ACC112 (cell line): ENCODE data around the gene HMGCS2.

ENCODE experiments used
- H2AFZ ChIP-seq: fragments of 200-600 bp; sonication (generic); one replicate; pipeline ENCODE4 v1.6.0; 2017; ENCODE audit warnings: antibody characterized with exemption, low read length; ENCODE audit not compliant: unreplicated experiment
- H3K27ac ChIP-seq: fragments of 200-600 bp; sonication (generic); 2 replicates; pipeline ENCODE4 v1.5.1; 2014; ENCODE audit warnings: low read depth, mild to moderate bottlenecking, antibody characterized with exemption, low read length, moderate library complexity
- H3K27me3 ChIP-seq: fragments of 200-600 bp; sonication (generic); 2 replicates; pipeline ENCODE4 v1.6.1; 2014; ENCODE audit warnings: mild to moderate bottlenecking, antibody characterized with exemption, low read length, moderate library complexity, mixed read lengths; ENCODE audit not compliant: insufficient read depth
- H3K36me3 ChIP-seq: fragments of 200-600 bp; sonication (generic); 2 replicates; pipeline ENCODE4 v1.6.1; 2016; ENCODE audit warnings: mild to moderate bottlenecking, antibody characterized with exemption, low read length, moderate library complexity, mixed read lengths; ENCODE audit not compliant: insufficient read depth
- H3K4me1 ChIP-seq: fragments of 200-600 bp; sonication (generic); one replicate; pipeline ENCODE4 v1.6.1; 2016; ENCODE audit warnings: low read length, mixed read lengths; ENCODE audit not compliant: insufficient read depth, unreplicated experiment, control insufficient read depth
- H3K4me3 ChIP-seq: fragments of 200-600 bp; sonication (generic); 2 replicates; pipeline ENCODE4 v1.5.1; 2014; ENCODE audit warnings: mild to moderate bottlenecking, low read depth, low read length
- H3K79me2 ChIP-seq: fragments of 200-600 bp; sonication (generic); one replicate; pipeline ENCODE4 v1.6.0; 2016; ENCODE audit warnings: low read length; ENCODE audit not compliant: control insufficient read depth, unreplicated experiment, insufficient read depth

Gene HMGCS2

GRCh38 chr1:119762409-119762808, 6.3 kb downstream of the HMGCS2 start:
- Histone ChIP-seq H3K4me1 (no peaks in the 10 kb centered on the region), H3K79me2 (no peaks in the 10 kb centered on the region), H2AFZ (no peak overlapping the region), H3K36me3 (no peaks in the 10 kb centered on the region), H3K27me3 (peaks cover 46% of the 10 kb centered on the region), H3K27ac (no peak overlapping the region), H3K4me3 (no peak overlapping the region)

DNA sequence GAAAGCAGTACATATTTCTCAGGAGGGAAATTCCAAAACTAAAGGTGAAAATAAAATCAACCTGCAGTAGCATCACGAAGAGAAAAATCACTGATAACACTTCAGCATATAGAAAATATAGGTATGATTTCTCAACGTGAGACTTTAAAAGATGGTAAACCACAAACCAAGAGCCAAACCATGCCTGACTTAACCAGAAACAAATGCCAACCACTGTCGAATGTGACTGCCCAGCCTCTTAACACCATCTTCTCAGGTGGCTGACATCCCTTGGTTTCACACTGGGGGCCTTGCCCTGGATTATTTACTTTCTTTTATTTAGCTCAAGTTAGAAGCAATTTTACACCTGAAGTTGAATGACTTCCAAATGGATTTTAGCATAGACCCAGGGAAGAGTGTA, 10.1 kb downstream of the HMGCS2 start:
- Histone ChIP-seq H3K4me3 (no peak overlapping the region), H3K27ac (no peak overlapping the region), H2AFZ (no peak overlapping the region), H3K36me3 (no peaks in the 10 kb centered on the region), H3K27me3 (peaks cover 21% of the 10 kb centered on the region; the same call in 1 of the 2 replicates), H3K79me2 (no peaks in the 10 kb centered on the region), H3K4me1 (no peaks in the 10 kb centered on the region)

DNA sequence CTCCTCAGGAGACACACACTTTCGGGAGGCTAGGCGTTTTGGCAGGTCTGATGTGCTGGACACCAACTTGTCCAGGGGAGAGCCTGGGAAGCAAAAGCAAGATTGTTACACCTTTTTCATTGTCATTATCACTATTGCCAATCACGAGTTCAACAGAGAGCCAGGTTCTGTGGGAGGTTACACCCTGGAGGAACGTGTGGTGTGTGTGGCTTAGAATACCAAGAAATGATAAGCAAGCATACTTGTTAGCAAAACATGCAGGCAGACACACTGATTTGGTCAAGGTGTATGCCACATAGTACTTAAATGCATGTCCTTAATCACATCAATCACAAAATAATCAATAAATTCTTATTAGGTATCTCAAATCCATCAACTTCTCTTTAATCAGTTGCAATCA, 16.1 kb downstream of the HMGCS2 start:
- H2AFZ ChIP-seq = no peak overlapping the region
- H3K4me3 ChIP-seq = no peak overlapping the region
- H3K79me2 ChIP-seq = no peaks in the 10 kb centered on the region
- no peaks in the 10 kb centered on the region for H3K4me1 ChIP-seq
- H3K27me3 ChIP-seq = peaks cover 38% of the 10 kb centered on the region
- H3K27ac ChIP-seq = no peak overlapping the region
- H3K36me3 ChIP-seq = no peaks in the 10 kb centered on the region

GRCh38 chr1:119748040-119748439, 20.7 kb downstream of the HMGCS2 start:
- H3K36me3 ChIP-seq = no peaks in the 10 kb centered on the region
- H3K79me2 ChIP-seq = no peaks in the 10 kb centered on the region
- no peaks in the 10 kb centered on the region for H3K4me1 ChIP-seq
- H3K27ac ChIP-seq = no peak overlapping the region
- H2AFZ ChIP-seq = no peak overlapping the region
- peaks cover 31% of the 10 kb centered on the region for H3K27me3 ChIP-seq
- no peak overlapping the region for H3K4me3 ChIP-seq

DNA sequence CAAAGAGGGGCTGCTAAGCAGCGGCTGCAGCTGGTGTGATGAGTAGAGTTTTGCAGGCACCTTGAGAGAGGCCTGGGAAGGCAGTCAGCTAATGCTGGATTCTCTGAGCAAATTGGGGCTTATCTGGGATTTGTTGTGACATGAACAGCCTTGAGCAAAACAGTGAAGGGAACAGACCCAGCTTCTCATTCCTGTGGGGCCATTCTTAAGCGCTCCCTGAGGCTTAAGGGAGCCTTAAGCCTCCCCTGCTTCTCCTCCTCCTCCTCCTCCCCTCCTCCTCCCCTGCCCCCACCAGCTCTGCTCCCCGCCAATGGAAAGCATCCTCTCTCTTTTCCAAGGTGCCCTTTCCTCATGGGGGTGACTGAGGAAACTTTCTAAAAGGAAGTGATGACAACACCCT, 21.3 kb downstream of the HMGCS2 start:
- H3K36me3 ChIP-seq = no peaks in the 10 kb centered on the region
- H2AFZ ChIP-seq = no peak overlapping the region
- H3K27me3 ChIP-seq = peaks cover 26% of the 10 kb centered on the region
- no peaks in the 10 kb centered on the region for H3K4me1 ChIP-seq
- H3K79me2 ChIP-seq = no peaks in the 10 kb centered on the region
- H3K27ac ChIP-seq = no peak overlapping the region
- H3K4me3 ChIP-seq = no peak overlapping the region

DNA sequence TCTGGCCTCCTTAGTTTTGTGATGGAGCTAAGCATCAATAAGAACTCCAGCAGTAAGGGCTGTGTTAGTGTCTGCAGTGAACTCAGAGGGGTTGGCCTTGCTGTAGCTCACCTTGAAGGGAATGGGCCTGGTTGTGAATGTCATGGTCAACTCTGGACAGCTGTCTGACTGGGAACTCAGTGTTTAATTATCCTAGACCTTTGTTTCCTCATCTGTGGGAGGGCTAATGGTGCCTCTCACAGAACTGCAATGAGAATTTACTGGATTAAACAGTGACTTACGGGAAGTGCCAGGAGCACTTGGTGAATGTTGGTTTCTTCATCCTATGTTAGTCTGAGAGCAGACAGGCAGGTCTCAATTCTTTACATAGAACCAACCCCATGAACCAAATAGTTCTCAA, 23.7 kb downstream of the HMGCS2 start:
- Histone ChIP-seq H2AFZ (no peak overlapping the region), H3K36me3 (no peaks in the 10 kb centered on the region), H3K27me3 (peaks cover 8% of the 10 kb centered on the region; the same call in 1 of the 2 replicates), H3K4me1 (no peaks in the 10 kb centered on the region), H3K4me3 (no peak overlapping the region), H3K27ac (no peak overlapping the region), H3K79me2 (no peaks in the 10 kb centered on the region)

DNA sequence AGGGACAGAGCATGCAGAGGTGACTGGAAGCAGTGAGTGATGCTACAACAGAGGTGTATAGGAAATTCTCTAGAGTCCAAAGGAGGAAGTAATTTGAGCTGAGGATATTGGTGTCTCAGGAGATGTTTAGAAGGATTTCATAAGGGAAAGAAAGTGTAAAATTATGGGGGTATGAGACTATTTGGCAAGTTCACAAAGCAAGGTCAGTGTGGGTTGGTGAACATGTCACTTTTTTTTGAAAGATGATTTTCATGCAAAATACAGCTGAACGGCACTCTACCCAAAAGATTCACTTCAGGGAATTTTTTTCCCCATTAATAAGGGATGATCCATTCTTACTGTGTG, 24.1 kb downstream of the HMGCS2 start:
- no peak overlapping the region for H3K27ac ChIP-seq
- no peaks in the 10 kb centered on the region for H3K4me1 ChIP-seq
- H3K79me2 ChIP-seq = no peaks in the 10 kb centered on the region
- H3K4me3 ChIP-seq = no peak overlapping the region
- 0 out of 2 replicates have a peak, but pooled peaks cover 3% of the 10 kb centered on the region for H3K27me3 ChIP-seq
- H3K36me3 ChIP-seq = no peaks in the 10 kb centered on the region
- H2AFZ ChIP-seq = no peak overlapping the region

DNA sequence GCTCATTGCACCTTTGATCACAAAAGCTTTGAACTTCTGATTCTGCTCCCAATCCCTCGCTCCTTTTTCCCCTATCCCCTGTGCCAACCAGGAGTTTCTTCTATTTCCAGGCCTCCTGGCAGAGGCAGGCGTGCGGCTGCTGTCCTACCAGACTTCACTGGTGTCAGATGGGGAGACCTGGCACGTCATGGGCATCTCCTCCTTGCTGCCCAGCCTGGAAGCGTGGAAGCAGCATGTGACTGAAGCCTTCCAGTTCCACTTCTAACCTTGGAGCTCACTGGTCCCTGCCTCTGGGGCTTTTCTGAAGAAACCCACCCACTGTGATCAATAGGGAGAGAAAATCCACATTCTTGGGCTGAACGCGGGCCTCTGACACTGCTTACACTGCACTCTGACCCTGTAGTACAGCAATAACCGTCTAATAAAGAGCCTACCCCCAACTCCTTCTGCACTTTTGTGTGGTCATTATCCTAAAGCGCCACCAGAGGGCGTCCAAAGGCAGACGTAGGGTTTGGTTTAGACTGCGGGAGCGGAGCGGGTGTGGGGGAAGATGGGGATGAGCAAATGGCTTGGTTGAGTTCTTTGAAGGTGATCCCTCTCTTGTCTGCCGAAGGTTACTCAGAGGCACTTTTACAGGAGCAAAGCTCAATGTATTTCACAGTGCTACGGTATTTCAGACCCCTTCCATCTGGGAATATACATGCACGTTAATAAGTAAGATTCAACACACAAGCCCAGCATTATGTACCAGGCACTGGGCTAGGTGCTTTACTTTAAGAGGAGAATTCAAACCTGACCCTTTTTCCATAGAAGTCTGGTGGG, 24.7 kb downstream of the HMGCS2 start:
- no peak overlapping the region for H3K27ac ChIP-seq
- H3K27me3 ChIP-seq = no peaks in the 10 kb centered on the region
- no peak overlapping the region for H3K4me3 ChIP-seq
- no peaks in the 10 kb centered on the region for H3K36me3 ChIP-seq
- H3K4me1 ChIP-seq = no peaks in the 10 kb centered on the region
- no peaks in the 10 kb centered on the region for H3K79me2 ChIP-seq
- H2AFZ ChIP-seq = no peak overlapping the region

GRCh38 chr1:119743308-119743707, 25.4 kb downstream of the HMGCS2 start:
- no peak overlapping the region for H3K4me3 ChIP-seq
- H3K79me2 ChIP-seq = no peaks in the 10 kb centered on the region
- H3K27me3 ChIP-seq = no peaks in the 10 kb centered on the region
- no peaks in the 10 kb centered on the region for H3K4me1 ChIP-seq
- H3K36me3 ChIP-seq = no peaks in the 10 kb centered on the region
- no peak overlapping the region for H2AFZ ChIP-seq
- H3K27ac ChIP-seq = no peak overlapping the region

GRCh38 chr1:119742677-119743076, 26.0 kb downstream of the HMGCS2 start:
- Histone ChIP-seq H3K36me3 (no peaks in the 10 kb centered on the region), H3K27me3 (no peaks in the 10 kb centered on the region), H3K4me3 (no peak overlapping the region), H2AFZ (no peak overlapping the region), H3K4me1 (no peaks in the 10 kb centered on the region), H3K27ac (no peak overlapping the region), H3K79me2 (no peaks in the 10 kb centered on the region)

GRCh38 chr1:119742202-119742601, 26.5 kb downstream of the HMGCS2 start:
- Histone ChIP-seq H3K4me3 (no peak overlapping the region), H3K27ac (no peak overlapping the region), H3K79me2 (no peaks in the 10 kb centered on the region), H2AFZ (no peak overlapping the region), H3K4me1 (no peaks in the 10 kb centered on the region), H3K27me3 (no peaks in the 10 kb centered on the region), H3K36me3 (no peaks in the 10 kb centered on the region)
